GM23338 (cell line): ENCODE results near the gene BEND6. TPM values are rescaled to one million over a fixed set of nuclear protein-coding genes. Genes with fewer than 3 reads are reported as not detected.

ENCODE experiments used
- ATAC-seq: fragments of 200-7000 bp; cut with Tn5 transposase; 3 replicates; pipeline ENCODE4 v1.9.1; 2020
- DNase-seq: peaks from one replicate; pipeline ENCODE4 v3.0.0-alpha.2; 2015; ENCODE audit warnings: low spot score
- H2AFZ ChIP-seq: fragments of 200-600 bp; sonication (generic); 2 replicates; pipeline ENCODE4 v1.8.0; 2016; ENCODE audit warnings: antibody characterized with exemption, mild to moderate bottlenecking, moderate library complexity
- H3F3A ChIP-seq: fragments of 200-600 bp; sonication (generic); replicated peaks from 2 replicates; pipeline ENCODE4 v1.8.0; 2017; ENCODE audit warnings: antibody characterized with exemption, mixed run types, low read depth
- H3K27ac ChIP-seq: fragments of 200-600 bp; sonication (generic); 2 replicates; pipeline ENCODE4 v1.6.1; 2016; ENCODE audit warnings: low read depth
- H3K27me3 ChIP-seq: fragments of 200-600 bp; sonication (generic); 2 replicates; pipeline ENCODE4 v1.8.0; 2016; ENCODE audit warnings: mild to moderate bottlenecking, mixed run types, moderate library complexity; ENCODE audit not compliant: insufficient read depth
- H3K36me3 ChIP-seq: fragments of 200-600 bp; sonication (generic); 2 replicates; pipeline ENCODE4 v1.8.0; 2016; ENCODE audit warnings: mild to moderate bottlenecking; ENCODE audit not compliant: insufficient read depth
- H3K4me1 ChIP-seq: fragments of 200-600 bp; sonication (generic); 2 replicates; pipeline ENCODE4 v1.8.0; 2016; ENCODE audit warnings: mild to moderate bottlenecking, moderate library complexity; ENCODE audit not compliant: insufficient read depth
- H3K4me2 ChIP-seq: fragments of 200-600 bp; sonication (generic); 2 replicates; pipeline ENCODE4 v1.7.1; 2017; ENCODE audit warnings: mixed run types
- H3K4me3 ChIP-seq: fragments of 200-600 bp; sonication (generic); 2 replicates; pipeline ENCODE4 v1.6.1; 2016; ENCODE audit warnings: mixed run types
- H3K79me2 ChIP-seq: fragments of 200-600 bp; sonication (generic); replicated peaks from 2 replicates; pipeline ENCODE4 v1.8.0; 2017; ENCODE audit warnings: mild to moderate bottlenecking; ENCODE audit not compliant: insufficient read depth
- H3K9me2 ChIP-seq: fragments of 200-600 bp; sonication (generic); 2 replicates; pipeline ENCODE4 v1.8.0; 2017; ENCODE audit not compliant: insufficient read depth
- H4K20me1 ChIP-seq: fragments of 200-600 bp; sonication (generic); replicated peaks from 2 replicates; pipeline ENCODE4 v1.8.0; 2017; ENCODE audit warnings: mild to moderate bottlenecking; ENCODE audit not compliant: insufficient read depth
- H3K27ac Mint-ChIP-seq: 2 replicates; pipeline ENCODE4 v1.8.0; 2020; ENCODE audit warnings: inconsistent platforms, mild to moderate bottlenecking, moderate library complexity, mixed read lengths
- H3K27me3 Mint-ChIP-seq: 3 replicates; pipeline ENCODE4 v1.8.0; 2022; ENCODE audit warnings: low read depth, mild to moderate bottlenecking, moderate library complexity, mixed read lengths, inconsistent platforms; ENCODE audit not compliant: insufficient read depth, poor library complexity
- H3K36me3 Mint-ChIP-seq: 3 replicates; pipeline ENCODE4 v1.8.0; 2021; ENCODE audit warnings: low read depth, mild to moderate bottlenecking, inconsistent platforms, moderate library complexity, mixed read lengths
- H3K4me1 Mint-ChIP-seq: 3 replicates; pipeline ENCODE4 v1.8.0; 2020; ENCODE audit warnings: mild to moderate bottlenecking, inconsistent platforms, mixed read lengths
- H3K4me3 Mint-ChIP-seq: 3 replicates; pipeline ENCODE4 v1.8.0; 2021; ENCODE audit warnings: moderate library complexity, mild to moderate bottlenecking, inconsistent platforms, mixed read lengths
- H3K9me3 Mint-ChIP-seq: 3 replicates; pipeline ENCODE4 v1.8.0; 2020; ENCODE audit warnings: moderate library complexity, mild to moderate bottlenecking, inconsistent platforms, mixed read lengths
- CREB1 ChIP-seq: fragments of 250-450 bp; sonication (Bioruptor Pico); IDR thresholded peaks from 2 replicates; pipeline ENCODE4 v1.5.0; 2020; ENCODE audit warnings: low read depth, mild to moderate bottlenecking, moderate library complexity
- CTCF ChIP-seq, 2 experiments: fragments of 200-600 bp in 1 of 2; sonication (generic) in 1 of 2; conservative IDR thresholded peaks; 2 replicates each; pipeline versions ENCODE4 v1.5.1 to v1.6.1; 2016 to 2017; ENCODE audit warnings: antibody characterized with exemption in 2 of 2, low read depth in 2 of 2, mild to moderate bottlenecking in 2 of 2, moderate library complexity in 1 of 2
- ETS1 ChIP-seq: IDR thresholded peaks from 2 replicates; pipeline ENCODE4 v1.6.1; 2016; ENCODE audit warnings: antibody characterized with exemption
- EZH2 ChIP-seq: fragments of 200-600 bp; sonication (generic); IDR thresholded peaks from one replicate; pipeline ENCODE4 v1.8.0; 2017; ENCODE audit warnings: antibody characterized with exemption, mild to moderate bottlenecking, low read depth; ENCODE audit not compliant: unreplicated experiment
- EZH2phosphoT487 ChIP-seq: fragments of 200-600 bp; sonication (generic); IDR thresholded peaks from one replicate; pipeline ENCODE4 v1.8.1; 2018; ENCODE audit warnings: antibody characterized with exemption; ENCODE audit not compliant: unreplicated experiment
- JUNB ChIP-seq: IDR thresholded peaks from one replicate; pipeline ENCODE4 v1.6.1; 2016; ENCODE audit warnings: antibody characterized with exemption; ENCODE audit not compliant: unreplicated experiment
- NANOG ChIP-seq: IDR thresholded peaks from 2 replicates; pipeline ENCODE4 v1.6.1; 2016; ENCODE audit warnings: antibody characterized with exemption, borderline replicate concordance
- POLR2AphosphoS5 ChIP-seq: IDR thresholded peaks from 2 replicates; pipeline ENCODE4 v1.6.1; 2016; ENCODE audit warnings: antibody characterized with exemption, low read depth
- REST ChIP-seq: IDR thresholded peaks from one replicate; pipeline ENCODE4 v1.6.1; 2018; ENCODE audit warnings: antibody characterized with exemption; ENCODE audit not compliant: unreplicated experiment
- STAT1 ChIP-seq: IDR thresholded peaks from one replicate; pipeline ENCODE4 v1.6.1; 2016; ENCODE audit warnings: antibody characterized with exemption; ENCODE audit not compliant: unreplicated experiment
- ZNF114 ChIP-seq: fragments of 250-450 bp; sonication (Bioruptor Pico); IDR thresholded peaks from 2 replicates; pipeline ENCODE4 v1.5.0; 2020; ENCODE audit warnings: mild to moderate bottlenecking, moderate library complexity
- ZNF331 ChIP-seq: fragments of 250-450 bp; sonication (Bioruptor Pico); IDR thresholded peaks from 2 replicates; pipeline ENCODE4 v1.5.0; 2020; ENCODE audit warnings: low read depth, mild to moderate bottlenecking, moderate library complexity
- ZNF462 ChIP-seq: fragments of 250-450 bp; sonication (Bioruptor Pico); IDR thresholded peaks from 2 replicates; pipeline ENCODE4 v1.5.0; 2020; ENCODE audit warnings: mild to moderate bottlenecking, moderate library complexity
- polyA plus RNA-seq: library from polyadenylated mRNA; unstranded; fragments of >200 nt; fragmentation: Nextera tagmentation; extraction: Ambion mirVana; gene quantifications from 2 replicates; pipeline ENCODE4 v1.2.1, GENCODE V29; 2016
- total RNA-seq: library from RNA; depleted of rRNA; stranded (reverse); fragments of >200 nt; shearing (Covaris generic); gene quantifications from 2 replicates; pipeline ENCODE4 v1.2.3, GENCODE V29; 2014

BEND6 gene
- total and polyA plus RNA-seq, 2 experiments from 2014 or later: 6.0 to 6.7 TPM

- Histone ChIP-seq H3K27ac (no peak overlapping the region), H2AFZ (peak overlapping the region; percentile 67; the same call in 1 of the 2 replicates), H3K9me2 (no peaks in the 10 kb centered on the region), H3K36me3 (no peaks in the 10 kb centered on the region), H3F3A (no peaks in the 10 kb centered on the region), H3K4me3 (no peak overlapping the region), H3K27me3 (no peaks in the 10 kb centered on the region), H4K20me1 (no peaks in the 10 kb centered on the region), H3K4me1 (peaks cover 22% of the 10 kb centered on the region; the same call in 1 of the 2 replicates), H3K4me2 (no peak overlapping the region), H3K79me2 (no peaks in the 10 kb centered on the region)
- peaks cover 7% of the 10 kb centered on the region; the same call in 1 of the 3 replicates for H3K36me3 Mint-ChIP-seq
- H3K27me3 Mint-ChIP-seq: peaks cover 12% of the 10 kb centered on the region
- peaks cover 41% of the 10 kb centered on the region for H3K4me1 Mint-ChIP-seq
- DNase-seq (no peak), ATAC-seq (no peak)
- no peak overlapping the region for H3K27ac Mint-ChIP-seq
- no peak overlapping the region for H3K4me3 Mint-ChIP-seq
- peaks cover 9% of the 10 kb centered on the region; the same call in 2 of the 3 replicates for H3K9me3 Mint-ChIP-seq
- TF ChIP-seq CTCF (conservative IDR thresholded peaks at IDR 0.05; ENCODE audit: low read depth in 2 of 2): no peak
- TF ChIP-seq JUNB: no peak
- TF ChIP-seq POLR2AphosphoS5: no peak
- TF ChIP-seq STAT1: no peak
- no peak for TF ChIP-seq ZNF114 (CRISPR knock-in tag)
- no peak for TF ChIP-seq ZNF462 (CRISPR knock-in tag)
- TF ChIP-seq REST: no peak
- TF ChIP-seq ZNF331 (CRISPR knock-in tag): no peak
- TF ChIP-seq ETS1: no peak
- no peak for TF ChIP-seq EZH2phosphoT487
- TF ChIP-seq NANOG: no peak
- no peak for TF ChIP-seq EZH2
- no peak for TF ChIP-seq CREB1 (CRISPR knock-in tag)
Measured at GRCh38 chr6:57029213-57029612, 74.3 kb downstream of the BEND6 start.
